HepG2 (cell line): ENCODE results near the gene CNN3.

Experiments
- EZH2 ChIP-seq: conservative IDR thresholded peaks from 2 replicates; pipeline ENCODE4 v1.6.1; 2012; ENCODE audit warnings: mild to moderate bottlenecking, low read depth, low read length, moderate library complexity
- FOSL1 ChIP-seq: sonication (generic); formaldehyde crosslinking; IDR thresholded peaks from 2 replicates; pipeline ENCODE4 v1.9.0; 2021; ENCODE audit warnings: missing genetic modification reagents, borderline replicate concordance
- HIVEP1 ChIP-seq: sonication (generic); formaldehyde crosslinking; IDR thresholded peaks from 2 replicates; pipeline ENCODE4 v1.4.0; 2020; ENCODE audit warnings: mild to moderate bottlenecking, missing genetic modification reagents
- NFYB ChIP-seq: sonication (generic); formaldehyde crosslinking; IDR thresholded peaks from 2 replicates; pipeline ENCODE4 v1.4.0; 2020; ENCODE audit warnings: missing genetic modification reagents
- ZFP41 ChIP-seq: sonication (generic); formaldehyde crosslinking; IDR thresholded peaks from 2 replicates; pipeline ENCODE4 v1.4.0; 2020; ENCODE audit warnings: mild to moderate bottlenecking, missing genetic modification reagents, borderline replicate concordance
- ZNF253 ChIP-seq: sonication (generic); formaldehyde crosslinking; IDR thresholded peaks from 2 replicates; pipeline ENCODE4 v1.8.0; 2022; ENCODE audit warnings: mild to moderate bottlenecking, missing genetic modification reagents, borderline replicate concordance
- ZNF274 ChIP-seq: sonication (generic); formaldehyde crosslinking; IDR thresholded peaks from 2 replicates; pipeline ENCODE4 v1.5.1; 2020; ENCODE audit warnings: mild to moderate bottlenecking, missing genetic modification reagents
- ZNF350 ChIP-seq: sonication (generic); formaldehyde crosslinking; IDR thresholded peaks from 2 replicates; pipeline ENCODE4 v1.4.0; 2020; ENCODE audit warnings: mild to moderate bottlenecking, low read depth, missing genetic modification reagents, borderline replicate concordance
- TF ChIP-seq, protein P1 (sequence below): sonication (generic); formaldehyde crosslinking; IDR thresholded peaks from 2 replicates; pipeline ENCODE4 v1.5.0; 2020; ENCODE audit warnings: mild to moderate bottlenecking, missing genetic modification reagents, moderate library complexity
- TF ChIP-seq, protein P2 (sequence below): sonication (generic); formaldehyde crosslinking; IDR thresholded peaks from 2 replicates; pipeline ENCODE4 v1.8.1; 2023; ENCODE audit warnings: missing genetic modification reagents, inconsistent platforms, borderline replicate concordance

DNA sequence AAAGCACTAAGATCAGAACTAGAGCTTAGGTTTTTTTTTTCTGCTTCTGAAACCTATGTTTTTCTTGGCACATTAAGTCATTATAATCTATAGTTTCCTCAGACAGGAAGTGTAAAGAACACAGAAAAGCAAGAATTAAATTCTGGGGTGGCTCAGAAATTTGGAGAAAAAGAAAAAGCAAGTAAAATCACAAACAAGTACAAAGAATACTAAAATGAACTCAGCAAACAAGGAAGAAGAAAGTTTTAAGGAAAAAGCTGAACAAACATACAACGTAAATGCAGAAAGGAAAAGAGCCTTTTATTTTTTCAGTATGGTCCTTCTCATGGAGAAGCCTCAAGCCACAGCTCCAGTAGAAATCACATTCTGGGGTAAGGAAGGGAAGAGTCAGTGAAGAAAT is 8.6 kb upstream of the CNN3 start:
- TF ChIP-seq ZNF274: no peak
- TF ChIP-seq EZH2: no peak
- no peak for TF ChIP-seq ZNF350 (CRISPR knock-in tag)
- TF ChIP-seq HIVEP1 (CRISPR knock-in tag): no peak
- no peak for TF ChIP-seq ZFP41 (CRISPR knock-in tag)
- TF ChIP-seq, protein P1, sequence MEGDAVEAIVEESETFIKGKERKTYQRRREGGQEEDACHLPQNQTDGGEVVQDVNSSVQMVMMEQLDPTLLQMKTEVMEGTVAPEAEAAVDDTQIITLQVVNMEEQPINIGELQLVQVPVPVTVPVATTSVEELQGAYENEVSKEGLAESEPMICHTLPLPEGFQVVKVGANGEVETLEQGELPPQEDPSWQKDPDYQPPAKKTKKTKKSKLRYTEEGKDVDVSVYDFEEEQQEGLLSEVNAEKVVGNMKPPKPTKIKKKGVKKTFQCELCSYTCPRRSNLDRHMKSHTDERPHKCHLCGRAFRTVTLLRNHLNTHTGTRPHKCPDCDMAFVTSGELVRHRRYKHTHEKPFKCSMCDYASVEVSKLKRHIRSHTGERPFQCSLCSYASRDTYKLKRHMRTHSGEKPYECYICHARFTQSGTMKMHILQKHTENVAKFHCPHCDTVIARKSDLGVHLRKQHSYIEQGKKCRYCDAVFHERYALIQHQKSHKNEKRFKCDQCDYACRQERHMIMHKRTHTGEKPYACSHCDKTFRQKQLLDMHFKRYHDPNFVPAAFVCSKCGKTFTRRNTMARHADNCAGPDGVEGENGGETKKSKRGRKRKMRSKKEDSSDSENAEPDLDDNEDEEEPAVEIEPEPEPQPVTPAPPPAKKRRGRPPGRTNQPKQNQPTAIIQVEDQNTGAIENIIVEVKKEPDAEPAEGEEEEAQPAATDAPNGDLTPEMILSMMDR (CRISPR knock-in tag): no peak
- TF ChIP-seq FOSL1: no peak
- TF ChIP-seq ZNF253 (CRISPR knock-in tag): no peak
- no peak for TF ChIP-seq NFYB (CRISPR knock-in tag)
- TF ChIP-seq, protein P2, sequence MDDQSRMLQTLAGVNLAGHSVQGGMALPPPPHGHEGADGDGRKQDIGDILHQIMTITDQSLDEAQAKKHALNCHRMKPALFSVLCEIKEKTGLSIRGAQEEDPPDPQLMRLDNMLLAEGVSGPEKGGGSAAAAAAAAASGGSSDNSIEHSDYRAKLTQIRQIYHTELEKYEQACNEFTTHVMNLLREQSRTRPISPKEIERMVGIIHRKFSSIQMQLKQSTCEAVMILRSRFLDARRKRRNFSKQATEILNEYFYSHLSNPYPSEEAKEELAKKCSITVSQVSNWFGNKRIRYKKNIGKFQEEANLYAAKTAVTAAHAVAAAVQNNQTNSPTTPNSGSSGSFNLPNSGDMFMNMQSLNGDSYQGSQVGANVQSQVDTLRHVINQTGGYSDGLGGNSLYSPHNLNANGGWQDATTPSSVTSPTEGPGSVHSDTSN (CRISPR knock-in tag): no peak
